ENCODE data around the gene EPHA6. TPM values are rescaled to one million over a fixed set of nuclear protein-coding genes. Genes with fewer than 3 reads are reported as not detected.
"Not testable (repeated sequence)": the region's sequence is repeated elsewhere in the genome, so short reads cannot be mapped to it uniquely, and the experiment has no call there.

The EPHA6 gene
- total RNA-seq, 1 donor from 2014 or later: not detected

GRCh38 chr3:96996009-96996408 lies 181.6 kb downstream of the EPHA6 start:
- H3K4me3 Mint-ChIP-seq: no peak overlapping the region
- no peaks in the 10 kb centered on the region for H3K4me1 Mint-ChIP-seq (ENCODE audit: low read depth)
- H3K27me3 Mint-ChIP-seq (ENCODE audit: insufficient read depth): no peaks in the 10 kb centered on the region
- H3K27ac Mint-ChIP-seq: no peak overlapping the region
- intact Hi-C loops (cut with micrococcal nuclease): no loop called here
- peaks cover 5% of the 10 kb centered on the region for H3K9me3 Mint-ChIP-seq
- no peak for DNase-seq (ENCODE audit: low spot score)
- no peaks in the 10 kb centered on the region for H3K36me3 Mint-ChIP-seq (ENCODE audit: low read depth)

GRCh38 chr3:97001611-97002010 lies 187.2 kb downstream of the EPHA6 start:
- intact Hi-C loops (cut with micrococcal nuclease): no loop called here
- Mint-ChIP-seq H3K4me3 (no peak overlapping the region), H3K9me3 (peaks cover 3% of the 10 kb centered on the region)

GRCh38 chr3:97009427-97010019 lies 195.1 kb downstream of the EPHA6 start:
- H3K4me3 Mint-ChIP-seq: no peak overlapping the region
- H3K9me3 Mint-ChIP-seq: peaks cover 28% of the 10 kb centered on the region
- intact Hi-C loops (cut with micrococcal nuclease): no loop called here
- no peak overlapping the region for H3K27ac Mint-ChIP-seq
- H3K27me3 Mint-ChIP-seq (ENCODE audit: insufficient read depth): no peaks in the 10 kb centered on the region
- no peaks in the 10 kb centered on the region for H3K36me3 Mint-ChIP-seq (ENCODE audit: low read depth)
- no peaks in the 10 kb centered on the region for H3K4me1 Mint-ChIP-seq (ENCODE audit: low read depth)
- DNase-seq (ENCODE audit: low spot score): no peak

More at GRCh38 chr3:97001611-97002010, 187.2 kb downstream of the EPHA6 start:
- no peaks in the 10 kb centered on the region for H3K4me1 Mint-ChIP-seq (ENCODE audit: low read depth)
- DNase-seq (ENCODE audit: low spot score): no peak
- H3K27me3 Mint-ChIP-seq (ENCODE audit: insufficient read depth): no peaks in the 10 kb centered on the region
- H3K27ac Mint-ChIP-seq: no peak overlapping the region
- H3K36me3 Mint-ChIP-seq (ENCODE audit: low read depth): no peaks in the 10 kb centered on the region

- no peaks in the 10 kb centered on the region for H3K4me1 Mint-ChIP-seq (ENCODE audit: low read depth)
- no peaks in the 10 kb centered on the region for H3K27me3 Mint-ChIP-seq (ENCODE audit: insufficient read depth)
- H3K36me3 Mint-ChIP-seq (ENCODE audit: low read depth): no peaks in the 10 kb centered on the region
- peaks cover 28% of the 10 kb centered on the region for H3K9me3 Mint-ChIP-seq
- no peak for DNase-seq (ENCODE audit: low spot score)
- no peak overlapping the region for H3K4me3 Mint-ChIP-seq
- intact Hi-C loops (cut with micrococcal nuclease): no loop called here
- H3K27ac Mint-ChIP-seq: no peak overlapping the region
Observed at GRCh38 chr3:97010881-97011657, 196.7 kb downstream of the EPHA6 start.

GRCh38 chr3:97021778-97022177 lies 207.4 kb downstream of the EPHA6 start:
- Mint-ChIP-seq H3K27ac (no peak overlapping the region), H3K4me1 (ENCODE audit: low read depth) (no peaks in the 10 kb centered on the region), H3K9me3 (peaks cover 5% of the 10 kb centered on the region), H3K36me3 (ENCODE audit: low read depth) (no peaks in the 10 kb centered on the region), H3K27me3 (ENCODE audit: insufficient read depth) (no peaks in the 10 kb centered on the region), H3K4me3 (no peak overlapping the region)
- intact Hi-C loops (cut with micrococcal nuclease): no loop called here
- DNase-seq (ENCODE audit: low spot score): no peak

GRCh38 chr3:97025612-97026011 lies 211.2 kb downstream of the EPHA6 start:
- H3K4me3 Mint-ChIP-seq; intact Hi-C loops (cut with micrococcal nuclease); H3K27me3 Mint-ChIP-seq (ENCODE audit: insufficient read depth); H3K27ac Mint-ChIP-seq; H3K4me1 Mint-ChIP-seq (ENCODE audit: low read depth); H3K36me3 Mint-ChIP-seq (ENCODE audit: low read depth); H3K9me3 Mint-ChIP-seq; DNase-seq (ENCODE audit: low spot score): not testable (repeated sequence)

GRCh38 chr3:97029972-97030371 lies 215.6 kb downstream of the EPHA6 start:
- intact Hi-C loops (cut with micrococcal nuclease): no loop called here
- Mint-ChIP-seq H3K27me3 (ENCODE audit: insufficient read depth) (no peaks in the 10 kb centered on the region), H3K4me3 (no peak overlapping the region)

GRCh38 chr3:97037294-97037943 lies 223.0 kb downstream of the EPHA6 start:
- no peak overlapping the region for H3K27ac Mint-ChIP-seq
- no peak overlapping the region for H3K4me3 Mint-ChIP-seq
- H3K4me1 Mint-ChIP-seq (ENCODE audit: low read depth): no peaks in the 10 kb centered on the region
- H3K27me3 Mint-ChIP-seq (ENCODE audit: insufficient read depth): no peaks in the 10 kb centered on the region
- intact Hi-C loops (cut with micrococcal nuclease): no loop called here
- no peak for DNase-seq (ENCODE audit: low spot score)
- no peaks in the 10 kb centered on the region for H3K9me3 Mint-ChIP-seq
- H3K36me3 Mint-ChIP-seq (ENCODE audit: low read depth): no peaks in the 10 kb centered on the region

More at GRCh38 chr3:97029972-97030371, 215.6 kb downstream of the EPHA6 start:
- DNase-seq (ENCODE audit: low spot score): no peak
- Mint-ChIP-seq H3K27ac (no peak overlapping the region), H3K9me3 (no peaks in the 10 kb centered on the region), H3K36me3 (ENCODE audit: low read depth) (no peaks in the 10 kb centered on the region), H3K4me1 (ENCODE audit: low read depth) (no peaks in the 10 kb centered on the region)

- Mint-ChIP-seq H3K27me3 (ENCODE audit: insufficient read depth) (no peaks in the 10 kb centered on the region), H3K4me3 (no peak overlapping the region), H3K4me1 (ENCODE audit: low read depth) (no peaks in the 10 kb centered on the region), H3K27ac (no peak overlapping the region), H3K9me3 (no peaks in the 10 kb centered on the region), H3K36me3 (ENCODE audit: low read depth) (no peaks in the 10 kb centered on the region)
- DNase-seq (ENCODE audit: low spot score): no peak
- intact Hi-C loops (cut with micrococcal nuclease): no loop called here
Observed at GRCh38 chr3:97043411-97043810, 229.0 kb downstream of the EPHA6 start.

GRCh38 chr3:97057365-97057764 lies 243.0 kb downstream of the EPHA6 start:
- no peak for DNase-seq (ENCODE audit: low spot score)
- H3K36me3 Mint-ChIP-seq (ENCODE audit: low read depth): no peaks in the 10 kb centered on the region
- H3K4me3 Mint-ChIP-seq: no peak overlapping the region
- intact Hi-C loops (cut with micrococcal nuclease): no loop called here
- H3K27me3 Mint-ChIP-seq (ENCODE audit: insufficient read depth): no peaks in the 10 kb centered on the region
- H3K9me3 Mint-ChIP-seq: no peaks in the 10 kb centered on the region
- no peak overlapping the region for H3K27ac Mint-ChIP-seq
- no peaks in the 10 kb centered on the region for H3K4me1 Mint-ChIP-seq (ENCODE audit: low read depth)

GRCh38 chr3:97059168-97059567 lies 244.8 kb downstream of the EPHA6 start:
- H3K36me3 Mint-ChIP-seq (ENCODE audit: low read depth): no peaks in the 10 kb centered on the region
- intact Hi-C loops (cut with micrococcal nuclease): no loop called here
- no peak overlapping the region for H3K27ac Mint-ChIP-seq

GRCh38 chr3:97066531-97066930 lies 252.1 kb downstream of the EPHA6 start:
- Mint-ChIP-seq H3K4me3 (no peak overlapping the region), H3K27me3 (ENCODE audit: insufficient read depth) (no peaks in the 10 kb centered on the region), H3K27ac (no peak overlapping the region), H3K9me3 (peaks cover 4% of the 10 kb centered on the region), H3K36me3 (ENCODE audit: low read depth) (no peaks in the 10 kb centered on the region), H3K4me1 (ENCODE audit: low read depth) (no peaks in the 10 kb centered on the region)
- intact Hi-C loops (cut with micrococcal nuclease): no loop called here
- no peak for DNase-seq (ENCODE audit: low spot score)

More at GRCh38 chr3:97059168-97059567, 244.8 kb downstream of the EPHA6 start:
- no peak for DNase-seq (ENCODE audit: low spot score)
- no peaks in the 10 kb centered on the region for H3K9me3 Mint-ChIP-seq
- H3K4me1 Mint-ChIP-seq (ENCODE audit: low read depth): no peaks in the 10 kb centered on the region
- no peaks in the 10 kb centered on the region for H3K27me3 Mint-ChIP-seq (ENCODE audit: insufficient read depth)
- no peak overlapping the region for H3K4me3 Mint-ChIP-seq

- H3K4me3 Mint-ChIP-seq: no peak overlapping the region
- DNase-seq (ENCODE audit: low spot score): no peak
- no peaks in the 10 kb centered on the region for H3K27me3 Mint-ChIP-seq (ENCODE audit: insufficient read depth)
- intact Hi-C loops (cut with micrococcal nuclease): no loop called here
- H3K36me3 Mint-ChIP-seq (ENCODE audit: low read depth): no peaks in the 10 kb centered on the region
- H3K27ac Mint-ChIP-seq: no peak overlapping the region
- peaks cover 4% of the 10 kb centered on the region for H3K9me3 Mint-ChIP-seq
- no peaks in the 10 kb centered on the region for H3K4me1 Mint-ChIP-seq (ENCODE audit: low read depth)
Observed at GRCh38 chr3:97070302-97070701, 255.9 kb downstream of the EPHA6 start.

Measured in activated T-helper 1 cell treated with anti-CD3 and anti-CD28 coated beads, Interleukin-12 subunit alpha, Interleukin-12 subunit beta, Interleukin-2, Interleukin-4 antibody, amounts not matched to agents 30 ng/mL and 10 ng/mL and 1 ng/mL, durations not matched to agents 14 hours and 24 hours and 36 hours (primary cell).